ENCODE data around the gene PSMG1. TPM values are rescaled to one million over a fixed set of nuclear protein-coding genes. Genes with fewer than 3 reads are reported as not detected.

PSMG1 gene
- total and polyA plus RNA-seq, 2 experiments from 2014 or later: 20.7 to 48.3 TPM

DNA sequence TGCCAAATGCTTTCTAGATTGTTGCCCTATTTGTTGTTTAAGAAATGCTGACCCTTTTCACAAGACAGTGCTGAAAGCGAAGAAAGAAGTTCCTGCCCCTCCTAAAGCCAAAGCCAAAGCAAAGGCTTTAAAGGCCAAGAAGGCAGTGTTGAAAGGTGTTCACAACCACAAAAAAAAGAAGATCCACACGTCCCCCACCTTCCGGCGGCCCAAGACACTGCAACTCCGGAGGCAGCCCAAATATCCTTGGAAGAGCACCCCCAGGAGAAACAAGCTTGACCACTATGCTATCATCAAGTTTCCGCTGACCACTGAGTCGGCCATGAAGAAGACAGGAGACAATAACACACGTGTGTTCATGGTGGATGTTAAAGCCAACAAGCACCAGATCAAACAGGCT, 55.7 kb downstream of the PSMG1 start:
- Histone ChIP-seq H3K27ac (no peak overlapping the region), H3K4me1 (ENCODE audit: low read depth) (peaks cover 24% of the 10 kb centered on the region), H3K4me3 (no peak overlapping the region), H3K36me3 (no peaks in the 10 kb centered on the region), H3K9me3 (ENCODE audit: low read depth) (no peaks in the 10 kb centered on the region), H3K27me3 (no peaks in the 10 kb centered on the region)
- TF ChIP-seq, protein P1, sequence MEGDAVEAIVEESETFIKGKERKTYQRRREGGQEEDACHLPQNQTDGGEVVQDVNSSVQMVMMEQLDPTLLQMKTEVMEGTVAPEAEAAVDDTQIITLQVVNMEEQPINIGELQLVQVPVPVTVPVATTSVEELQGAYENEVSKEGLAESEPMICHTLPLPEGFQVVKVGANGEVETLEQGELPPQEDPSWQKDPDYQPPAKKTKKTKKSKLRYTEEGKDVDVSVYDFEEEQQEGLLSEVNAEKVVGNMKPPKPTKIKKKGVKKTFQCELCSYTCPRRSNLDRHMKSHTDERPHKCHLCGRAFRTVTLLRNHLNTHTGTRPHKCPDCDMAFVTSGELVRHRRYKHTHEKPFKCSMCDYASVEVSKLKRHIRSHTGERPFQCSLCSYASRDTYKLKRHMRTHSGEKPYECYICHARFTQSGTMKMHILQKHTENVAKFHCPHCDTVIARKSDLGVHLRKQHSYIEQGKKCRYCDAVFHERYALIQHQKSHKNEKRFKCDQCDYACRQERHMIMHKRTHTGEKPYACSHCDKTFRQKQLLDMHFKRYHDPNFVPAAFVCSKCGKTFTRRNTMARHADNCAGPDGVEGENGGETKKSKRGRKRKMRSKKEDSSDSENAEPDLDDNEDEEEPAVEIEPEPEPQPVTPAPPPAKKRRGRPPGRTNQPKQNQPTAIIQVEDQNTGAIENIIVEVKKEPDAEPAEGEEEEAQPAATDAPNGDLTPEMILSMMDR (IDR thresholded peaks at IDR 0.05; ENCODE audit: low read depth, low read length): no peak
- DNase-seq (ENCODE audit: low read depth in 1 of 2, low spot score in 1 of 2): no peak

DNA sequence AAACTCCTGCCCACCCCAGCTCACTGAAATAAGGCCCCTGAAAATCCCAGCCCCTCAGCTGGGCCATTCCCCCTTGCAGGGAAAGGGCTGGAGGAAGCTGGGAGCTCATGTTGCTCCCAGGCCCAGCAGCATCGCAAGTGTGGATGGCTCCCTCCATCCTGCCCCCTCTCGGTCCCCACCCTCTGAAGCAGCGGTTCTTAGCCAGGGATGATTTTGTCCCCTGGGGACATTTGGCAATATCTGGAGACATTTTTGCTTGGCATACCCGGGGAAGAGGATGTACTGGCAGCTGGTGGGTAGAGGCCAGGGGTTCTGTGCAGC, 56.8 kb downstream of the PSMG1 start:
- H3K27ac ChIP-seq: peak overlapping the region; percentile 5
- H3K9me3 ChIP-seq (ENCODE audit: low read depth): no peaks in the 10 kb centered on the region
- no peaks in the 10 kb centered on the region for H3K27me3 ChIP-seq
- no peaks in the 10 kb centered on the region for H3K36me3 ChIP-seq
- DNase-seq (ENCODE audit: low read depth in 1 of 2, low spot score in 1 of 2): no peak
- TF ChIP-seq, protein P1 (IDR thresholded peaks at IDR 0.05; ENCODE audit: low read depth, low read length): no peak
- H3K4me3 ChIP-seq: no peak overlapping the region
- H3K4me1 ChIP-seq (ENCODE audit: low read depth): peaks cover 24% of the 10 kb centered on the region

DNA sequence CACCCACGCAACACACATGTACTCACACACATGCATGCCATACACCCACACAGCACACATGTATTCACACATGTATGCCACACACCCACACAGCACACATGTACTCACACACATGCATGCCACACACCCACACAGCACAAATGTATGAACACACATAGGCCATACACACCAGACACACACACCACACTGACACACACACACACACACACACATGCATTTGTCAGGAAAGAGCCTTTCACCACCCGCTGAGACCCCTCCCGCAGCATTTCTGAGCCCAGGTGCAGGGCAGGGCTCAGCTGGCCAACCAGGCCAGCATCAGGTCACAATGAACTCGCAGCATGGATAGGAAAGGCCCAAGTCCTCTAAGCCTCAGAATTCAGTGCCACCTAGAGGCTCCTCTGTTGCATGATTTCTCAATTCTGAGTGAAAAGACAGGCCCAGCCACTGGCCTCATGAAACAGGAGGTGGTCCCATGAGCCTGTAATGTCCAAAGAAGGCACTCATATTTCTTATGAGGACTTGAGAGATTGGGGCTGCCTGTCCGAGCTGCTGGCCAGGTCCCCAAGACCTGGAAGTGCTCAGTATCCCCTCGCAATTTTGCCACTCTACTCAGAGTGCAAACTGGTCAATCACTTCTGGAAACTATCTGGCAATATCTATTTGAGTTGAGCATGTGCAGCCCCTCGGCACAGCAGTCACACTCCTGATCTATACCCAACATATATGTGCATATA, 57.3 kb downstream of the PSMG1 start:
- Histone ChIP-seq H3K9me3 (ENCODE audit: low read depth) (no peaks in the 10 kb centered on the region), H3K27ac (peak overlapping the region; percentile 90), H3K4me1 (ENCODE audit: low read depth) (peaks cover 24% of the 10 kb centered on the region), H3K27me3 (no peaks in the 10 kb centered on the region), H3K4me3 (no peak overlapping the region), H3K36me3 (no peaks in the 10 kb centered on the region)
- peak; percentile 83 to 85 for DNase-seq (ENCODE audit: low read depth in 1 of 2, low spot score in 1 of 2)
- TF ChIP-seq, protein P1 (IDR thresholded peaks at IDR 0.05; ENCODE audit: low read depth, low read length): peak; percentile 68

Other genes with a start within 250 kb of the PSMG1 start
- gene BRWD1, start 130.2 kb upstream of the PSMG1 start, total RNA-seq: 29.2 and 62.8 TPM in 2 replicates
- 32.6 and 42.9 TPM in 2 replicates for gene BRWD1, start 130.2 kb upstream of the PSMG1 start, polyA plus RNA-seq
- 258 and 375 TPM in 2 replicates for gene HMGN1, start 165.6 kb upstream of the PSMG1 start, total RNA-seq
- 559 and 612 TPM in 2 replicates for gene HMGN1, start 165.6 kb upstream of the PSMG1 start, polyA plus RNA-seq

All from cardiac muscle cell (in vitro differentiated cells and primary cell).